Neural progenitor cell (in vitro differentiated cells): ENCODE measurements around the gene ANO2. TPM values are rescaled to one million over a fixed set of nuclear protein-coding genes. Genes with fewer than 3 reads are reported as not detected.

ENCODE experiments used
- DNase-seq: peaks from one replicate; pipeline ENCODE4 v3.0.0-alpha.2; 2016; ENCODE audit warnings: low spot score
- H2AFZ ChIP-seq: fragments of 200-600 bp; sonication (generic); replicated peaks from 2 replicates; pipeline ENCODE4 v1.6.1; 2016; ENCODE audit warnings: antibody characterized with exemption
- H3F3A ChIP-seq: fragments of 200-600 bp; sonication (generic); 2 replicates; pipeline ENCODE4 v1.6.1; 2016; ENCODE audit warnings: antibody characterized with exemption, low read depth
- H3K27ac ChIP-seq: fragments of 200-600 bp; sonication (generic); 2 replicates; pipeline ENCODE4 v1.5.1; 2016; ENCODE audit warnings: mild to moderate bottlenecking
- H3K27me3 ChIP-seq: fragments of 200-600 bp; sonication (generic); 2 replicates; pipeline ENCODE4 v1.6.1; 2016; ENCODE audit warnings: mild to moderate bottlenecking, moderate library complexity
- H3K36me3 ChIP-seq: fragments of 200-600 bp; sonication (generic); 2 replicates; pipeline ENCODE4 v1.5.1; 2016
- H3K4me1 ChIP-seq: fragments of 200-600 bp; sonication (generic); 2 replicates; pipeline ENCODE4 v1.6.1; 2016; ENCODE audit warnings: mixed run types
- H3K4me2 ChIP-seq: fragments of 200-600 bp; sonication (generic); 2 replicates; pipeline ENCODE4 v1.6.1; 2016
- H3K4me3 ChIP-seq: fragments of 200-600 bp; sonication (generic); 2 replicates; pipeline ENCODE4 v1.5.1; 2016
- H3K79me2 ChIP-seq: fragments of 200-600 bp; sonication (generic); 2 replicates; pipeline ENCODE4 v1.6.1; 2016; ENCODE audit warnings: low read depth
- H3K9ac ChIP-seq: fragments of 200-600 bp; sonication (generic); 2 replicates; pipeline ENCODE4 v1.6.1; 2016
- H3K9me3 ChIP-seq: fragments of 200-600 bp; sonication (generic); 2 replicates; pipeline ENCODE4 v1.5.1; 2016; ENCODE audit warnings: low read depth
- H4K20me1 ChIP-seq: fragments of 200-600 bp; sonication (generic); 2 replicates; pipeline ENCODE4 v1.6.1; 2016; ENCODE audit warnings: low read depth
- H3K27ac Mint-ChIP-seq: 3 replicates; pipeline ENCODE4 v1.8.0; 2021; ENCODE audit warnings: mixed read lengths
- H3K27me3 Mint-ChIP-seq: 2 replicates; pipeline ENCODE4 v1.8.0; 2022; ENCODE audit warnings: low read depth, mild to moderate bottlenecking, inconsistent platforms, moderate library complexity, mixed read lengths; ENCODE audit not compliant: insufficient read depth
- H3K36me3 Mint-ChIP-seq: 3 replicates; pipeline ENCODE4 v1.8.0; 2021; ENCODE audit warnings: mixed read lengths
- H3K4me1 Mint-ChIP-seq: 3 replicates; pipeline ENCODE4 v1.8.0; 2021; ENCODE audit warnings: mixed read lengths
- H3K4me3 Mint-ChIP-seq: 3 replicates; pipeline ENCODE4 v1.8.0; 2021; ENCODE audit warnings: mild to moderate bottlenecking, moderate library complexity, mixed read lengths
- H3K9me3 Mint-ChIP-seq: 3 replicates; pipeline ENCODE4 v1.8.0; 2020; ENCODE audit warnings: mixed read lengths
- EZH2 ChIP-seq: fragments of 200-600 bp; sonication (generic); IDR thresholded peaks from 2 replicates; pipeline ENCODE4 v1.6.1; 2017; ENCODE audit warnings: antibody characterized with exemption, mild to moderate bottlenecking, moderate library complexity
- EZH2phosphoT487 ChIP-seq: fragments of 200-600 bp; sonication (generic); IDR thresholded peaks from 2 replicates; pipeline ENCODE4 v1.6.1; 2017; ENCODE audit warnings: antibody characterized with exemption
- total RNA-seq: library from RNA; depleted of rRNA; stranded (reverse); fragments of >200 nt; gene quantifications from 2 replicates; pipeline ENCODE4 v1.2.3, GENCODE V29; 2015; ENCODE audit warnings: low replicate concordance
- TF ChIP-seq, protein P1 (sequence below): fragments of 200-600 bp; sonication (generic); IDR thresholded peaks from 2 replicates; pipeline ENCODE4 v1.5.1; 2017; ENCODE audit warnings: antibody characterized with exemption, mild to moderate bottlenecking

ANO2 gene
- total RNA-seq, 1 donor from 2014 or later = 4.8 TPM

DNA sequence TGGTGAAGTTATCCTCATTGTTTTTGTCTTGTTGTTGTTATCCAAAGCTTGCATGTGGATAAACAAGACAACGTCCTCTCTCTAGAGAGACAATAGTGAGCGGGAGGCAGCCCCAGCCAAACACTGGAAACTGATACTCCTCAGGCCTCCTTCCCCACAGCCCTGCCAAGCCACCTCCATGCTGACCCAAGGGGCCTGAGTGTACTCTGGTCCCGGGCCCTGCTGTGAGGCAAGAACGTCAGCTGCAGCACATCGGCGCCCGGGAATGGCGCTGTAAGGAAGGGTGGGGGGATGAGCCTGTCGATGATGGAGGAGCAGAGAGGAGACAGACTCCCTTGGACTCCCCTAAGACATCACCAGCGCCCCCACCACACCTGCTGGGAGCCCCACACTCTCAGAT, 83.6 kb downstream of the ANO2 start:
- no peaks in the 10 kb centered on the region for H4K20me1 ChIP-seq
- H3K27ac ChIP-seq = no peak overlapping the region
- no peak for TF ChIP-seq EZH2phosphoT487
- TF ChIP-seq, protein P1, sequence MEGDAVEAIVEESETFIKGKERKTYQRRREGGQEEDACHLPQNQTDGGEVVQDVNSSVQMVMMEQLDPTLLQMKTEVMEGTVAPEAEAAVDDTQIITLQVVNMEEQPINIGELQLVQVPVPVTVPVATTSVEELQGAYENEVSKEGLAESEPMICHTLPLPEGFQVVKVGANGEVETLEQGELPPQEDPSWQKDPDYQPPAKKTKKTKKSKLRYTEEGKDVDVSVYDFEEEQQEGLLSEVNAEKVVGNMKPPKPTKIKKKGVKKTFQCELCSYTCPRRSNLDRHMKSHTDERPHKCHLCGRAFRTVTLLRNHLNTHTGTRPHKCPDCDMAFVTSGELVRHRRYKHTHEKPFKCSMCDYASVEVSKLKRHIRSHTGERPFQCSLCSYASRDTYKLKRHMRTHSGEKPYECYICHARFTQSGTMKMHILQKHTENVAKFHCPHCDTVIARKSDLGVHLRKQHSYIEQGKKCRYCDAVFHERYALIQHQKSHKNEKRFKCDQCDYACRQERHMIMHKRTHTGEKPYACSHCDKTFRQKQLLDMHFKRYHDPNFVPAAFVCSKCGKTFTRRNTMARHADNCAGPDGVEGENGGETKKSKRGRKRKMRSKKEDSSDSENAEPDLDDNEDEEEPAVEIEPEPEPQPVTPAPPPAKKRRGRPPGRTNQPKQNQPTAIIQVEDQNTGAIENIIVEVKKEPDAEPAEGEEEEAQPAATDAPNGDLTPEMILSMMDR = no peak
- TF ChIP-seq EZH2 = no peak
- H3K36me3 ChIP-seq = no peaks in the 10 kb centered on the region
- peaks cover 12% of the 10 kb centered on the region for H3K4me1 Mint-ChIP-seq
- H2AFZ ChIP-seq = no peak overlapping the region
- no peaks in the 10 kb centered on the region for H3K9me3 Mint-ChIP-seq
- peaks cover 2% of the 10 kb centered on the region for H3K27me3 Mint-ChIP-seq
- H3K4me1 ChIP-seq = peaks cover 9% of the 10 kb centered on the region
- no peaks in the 10 kb centered on the region for H3K79me2 ChIP-seq
- H3K27me3 ChIP-seq = no peaks in the 10 kb centered on the region
- no peak overlapping the region for H3K4me2 ChIP-seq
- no peak for DNase-seq
- no peaks in the 10 kb centered on the region for H3K36me3 Mint-ChIP-seq
- H3K9me3 ChIP-seq = no peaks in the 10 kb centered on the region
- H3K27ac Mint-ChIP-seq = no peak overlapping the region
- no peak overlapping the region for H3K9ac ChIP-seq
- H3K4me3 Mint-ChIP-seq = no peak overlapping the region
- H3F3A ChIP-seq = no peaks in the 10 kb centered on the region
- no peak overlapping the region for H3K4me3 ChIP-seq

DNA sequence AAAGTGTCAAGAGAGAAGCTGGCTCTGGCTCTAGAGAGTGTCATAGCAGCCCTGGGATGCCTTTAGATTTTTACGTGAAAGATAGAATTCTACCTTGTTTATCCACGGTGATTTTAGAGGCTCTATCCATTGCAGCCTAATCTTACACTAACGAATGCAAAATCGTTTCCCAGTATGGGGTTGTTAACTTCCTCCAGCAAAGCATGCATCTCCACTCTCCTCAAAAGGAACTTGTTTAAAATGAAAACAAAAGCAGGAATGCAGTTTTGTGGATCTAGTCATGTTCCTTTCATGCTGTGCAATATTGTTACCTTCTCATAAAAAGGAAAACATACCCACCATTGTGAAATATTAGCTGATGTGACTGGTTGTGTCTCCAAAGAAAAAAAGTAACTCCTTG, 88.4 kb downstream of the ANO2 start:
- Histone ChIP-seq H3K4me3 (no peak overlapping the region), H3K27ac (no peak overlapping the region), H3K9ac (no peak overlapping the region), H3K9me3 (no peaks in the 10 kb centered on the region), H3K79me2 (no peaks in the 10 kb centered on the region), H3K27me3 (no peaks in the 10 kb centered on the region), H3K4me1 (peaks cover 13% of the 10 kb centered on the region), H2AFZ (peak overlapping the region; percentile 39), H4K20me1 (no peaks in the 10 kb centered on the region), H3F3A (no peaks in the 10 kb centered on the region), H3K4me2 (peak overlapping the region; percentile 66), H3K36me3 (no peaks in the 10 kb centered on the region)
- Mint-ChIP-seq H3K27ac (no peak overlapping the region), H3K36me3 (no peaks in the 10 kb centered on the region), H3K4me1 (peaks cover 23% of the 10 kb centered on the region), H3K9me3 (no peaks in the 10 kb centered on the region), H3K4me3 (no peak overlapping the region), H3K27me3 (no peaks in the 10 kb centered on the region)
- DNase-seq = peak; percentile 25
- TF ChIP-seq EZH2 (no peak), EZH2phosphoT487 (no peak)
- TF ChIP-seq, protein P1 = no peak

DNA sequence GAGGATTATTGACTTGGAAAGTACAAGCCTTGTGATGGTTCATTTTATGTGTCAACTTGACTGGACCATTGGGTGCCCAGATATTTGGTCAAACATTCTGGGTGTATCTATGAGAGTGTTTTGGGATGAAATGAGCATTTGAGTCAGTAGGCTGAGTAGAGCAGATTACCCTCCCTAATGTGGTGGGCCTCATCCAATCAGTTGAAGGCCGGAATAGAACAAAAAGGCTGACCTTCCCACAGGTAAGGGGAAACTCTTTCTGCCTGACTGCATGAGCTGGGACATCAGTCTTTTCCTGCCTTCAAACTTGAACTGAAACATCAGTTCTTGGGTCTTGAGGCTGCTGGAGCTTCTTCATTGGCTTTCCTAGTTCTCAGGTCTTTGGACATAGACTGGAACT, 98.1 kb downstream of the ANO2 start:
- H3K36me3 Mint-ChIP-seq = no peaks in the 10 kb centered on the region
- H3K9me3 Mint-ChIP-seq = peaks cover 2% of the 10 kb centered on the region
- no peaks in the 10 kb centered on the region for H4K20me1 ChIP-seq
- H3K27ac ChIP-seq = no peak overlapping the region
- no peaks in the 10 kb centered on the region for H3F3A ChIP-seq
- no peaks in the 10 kb centered on the region for H3K36me3 ChIP-seq
- no peaks in the 10 kb centered on the region for H3K4me1 ChIP-seq
- H3K4me2 ChIP-seq = no peak overlapping the region
- H3K9me3 ChIP-seq = no peaks in the 10 kb centered on the region
- no peaks in the 10 kb centered on the region for H3K79me2 ChIP-seq
- no peak overlapping the region for H3K4me3 ChIP-seq
- H3K4me1 Mint-ChIP-seq = no peaks in the 10 kb centered on the region
- no peaks in the 10 kb centered on the region for H3K27me3 ChIP-seq
- H3K9ac ChIP-seq = no peak overlapping the region
- no peak overlapping the region for H3K27ac Mint-ChIP-seq
- TF ChIP-seq EZH2phosphoT487 (no peak), EZH2 (no peak)
- TF ChIP-seq, protein P1 = no peak
- H3K27me3 Mint-ChIP-seq = no peaks in the 10 kb centered on the region
- DNase-seq = no peak
- H2AFZ ChIP-seq = no peak overlapping the region
- no peak overlapping the region for H3K4me3 Mint-ChIP-seq

DNA sequence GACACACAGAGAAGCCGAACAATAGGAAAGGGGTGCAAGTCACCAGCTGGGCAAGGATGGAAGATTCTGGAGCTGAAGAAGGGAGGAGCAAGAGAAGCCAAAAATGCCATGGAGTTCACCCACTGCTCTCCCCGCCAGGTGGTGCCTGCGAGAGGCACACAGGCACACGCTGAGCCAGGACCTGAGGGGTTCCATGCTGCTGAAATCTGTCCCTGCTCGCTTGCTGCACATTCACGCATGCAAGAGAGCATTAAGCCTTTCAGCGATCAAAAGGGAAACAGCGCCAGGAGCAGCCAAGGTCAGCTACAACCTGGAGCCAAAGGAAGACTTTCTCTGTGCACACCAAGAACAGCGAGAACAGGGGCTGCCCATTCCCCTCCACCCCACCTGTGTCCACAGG, 104.1 kb downstream of the ANO2 start:
- DNase-seq = no peak
- no peak overlapping the region for H3K27ac Mint-ChIP-seq
- H2AFZ ChIP-seq = no peak overlapping the region

More for the DNA sequence above, 104.1 kb downstream of the ANO2 start:
- no peak overlapping the region for H3K4me2 ChIP-seq
- no peak overlapping the region for H3K4me3 Mint-ChIP-seq
- no peaks in the 10 kb centered on the region for H3K36me3 Mint-ChIP-seq
- no peaks in the 10 kb centered on the region for H3K27me3 ChIP-seq
- no peaks in the 10 kb centered on the region for H3F3A ChIP-seq
- TF ChIP-seq EZH2phosphoT487 (no peak), EZH2 (no peak)
- TF ChIP-seq, protein P1 = no peak
- H3K9me3 Mint-ChIP-seq = peaks cover 3% of the 10 kb centered on the region
- H3K9me3 ChIP-seq = no peaks in the 10 kb centered on the region
- H3K9ac ChIP-seq = no peak overlapping the region
- no peak overlapping the region for H3K4me3 ChIP-seq
- H3K27me3 Mint-ChIP-seq = peaks cover 3% of the 10 kb centered on the region
- no peak overlapping the region for H3K27ac ChIP-seq
- no peaks in the 10 kb centered on the region for H4K20me1 ChIP-seq
- peaks cover 3% of the 10 kb centered on the region for H3K4me1 Mint-ChIP-seq
- no peaks in the 10 kb centered on the region for H3K36me3 ChIP-seq
- no peaks in the 10 kb centered on the region for H3K4me1 ChIP-seq
- no peaks in the 10 kb centered on the region for H3K79me2 ChIP-seq
